Brain microvascular endothelial cell (primary cell): ENCODE measurements around the gene KCNK7.

Experiments
- DNase-seq: peaks from one replicate; pipeline ENCODE4 v3.0.0-alpha.2; 2020
- H3K27ac ChIP-seq: fragments of 250-450 bp; sonication (Bioruptor Pico); 2 replicates; pipeline ENCODE4 v1.5.1; 2020; ENCODE audit warnings: mild to moderate bottlenecking, moderate library complexity
- H3K27me3 ChIP-seq: fragments of 250-450 bp; sonication (Bioruptor Pico); replicated peaks from 2 replicates; pipeline ENCODE4 v1.5.1; 2020; ENCODE audit warnings: mild to moderate bottlenecking
- H3K36me3 ChIP-seq: fragments of 250-450 bp; sonication (Bioruptor Pico); replicated peaks from 2 replicates; pipeline ENCODE4 v1.5.1; 2020; ENCODE audit warnings: mild to moderate bottlenecking
- H3K4me3 ChIP-seq: 2 replicates; pipeline ENCODE4 v1.5.1; 2011; ENCODE audit warnings: low read depth, mild to moderate bottlenecking, control low read depth, low read length, moderate library complexity
- CTCF ChIP-seq: IDR thresholded peaks from 2 replicates; pipeline ENCODE4 v1.5.1; 2011; ENCODE audit warnings: low read depth, mild to moderate bottlenecking, moderate library complexity, low read length, control low read depth, inconsistent platforms; ENCODE audit errors: missing control alignments
- in situ Hi-C: cut with HindIII; loops from 2 replicates; pipeline ENCODE4 v1.10.0; 2017; ENCODE audit warnings: low sequenced_read_pairs, low pct_ligation_motif_present

KCNK7 gene

GRCh38 chr11:65584106-65584505 lies 11.5 kb downstream of the KCNK7 start:
- Histone ChIP-seq H3K27ac (no peak overlapping the region), H3K4me3 (no peak overlapping the region), H3K27me3 (no peaks in the 10 kb centered on the region), H3K36me3 (peaks cover 36% of the 10 kb centered on the region)
- in situ Hi-C loops: no loop called here
- DNase-seq: no peak
- no peak for TF ChIP-seq CTCF

GRCh38 chr11:65583589-65583988 lies 12.0 kb downstream of the KCNK7 start:
- no peak overlapping the region for H3K27ac ChIP-seq
- TF ChIP-seq CTCF: no peak
- no peaks in the 10 kb centered on the region for H3K27me3 ChIP-seq
- in situ Hi-C loops: no loop called here
- H3K36me3 ChIP-seq: peaks cover 36% of the 10 kb centered on the region
- no peak overlapping the region for H3K4me3 ChIP-seq
- no peak for DNase-seq

GRCh38 chr11:65581928-65582327 lies 13.7 kb downstream of the KCNK7 start:
- Histone ChIP-seq H3K27ac (no peak overlapping the region), H3K4me3 (no peak overlapping the region), H3K36me3 (peaks cover 36% of the 10 kb centered on the region), H3K27me3 (no peaks in the 10 kb centered on the region)
- in situ Hi-C loops: no loop called here
- no peak for DNase-seq
- no peak for TF ChIP-seq CTCF

- Histone ChIP-seq H3K27me3 (no peaks in the 10 kb centered on the region), H3K36me3 (peaks cover 29% of the 10 kb centered on the region), H3K4me3 (no peak overlapping the region), H3K27ac (no peak overlapping the region)
- no peak for DNase-seq
- in situ Hi-C loops: no loop called here
- no peak for TF ChIP-seq CTCF
Measured at GRCh38 chr11:65580756-65581155, 14.8 kb downstream of the KCNK7 start.

GRCh38 chr11:65580031-65580692 lies 15.4 kb downstream of the KCNK7 start:
- no peak overlapping the region for H3K27ac ChIP-seq
- TF ChIP-seq CTCF: no peak
- in situ Hi-C loops: no loop called here
- no peaks in the 10 kb centered on the region for H3K27me3 ChIP-seq
- H3K36me3 ChIP-seq: peaks cover 24% of the 10 kb centered on the region
- no peak for DNase-seq
- H3K4me3 ChIP-seq: no peak overlapping the region

GRCh38 chr11:65579291-65579690 lies 16.3 kb downstream of the KCNK7 start:
- H3K36me3 ChIP-seq: peaks cover 21% of the 10 kb centered on the region
- H3K27me3 ChIP-seq: no peaks in the 10 kb centered on the region
- no peak overlapping the region for H3K27ac ChIP-seq
- no peak for TF ChIP-seq CTCF
- DNase-seq: no peak
- no peak overlapping the region for H3K4me3 ChIP-seq
- in situ Hi-C loops: no loop called here
